HepG2 (cell line): ENCODE measurements around the gene RBCK1. TPM values are rescaled to one million over a fixed set of nuclear protein-coding genes. Genes with fewer than 3 reads are reported as not detected.

ENCODE experiments used
- AHDC1 ChIP-seq: sonication (generic); formaldehyde crosslinking; IDR thresholded peaks from 2 replicates; pipeline ENCODE4 v1.5.1; 2020; ENCODE audit warnings: mild to moderate bottlenecking, missing genetic modification reagents, borderline replicate concordance
- BORCS8-MEF2B ChIP-seq: sonication (generic); formaldehyde crosslinking; IDR thresholded peaks from 2 replicates; pipeline ENCODE4 v1.8.0; 2022; ENCODE audit warnings: mild to moderate bottlenecking, missing genetic modification reagents
- CREB3 ChIP-seq: sonication (generic); formaldehyde crosslinking; IDR thresholded peaks from 2 replicates; pipeline ENCODE4 v1.5.0; 2020; ENCODE audit warnings: missing genetic modification reagents
- HES4 ChIP-seq: sonication (generic); formaldehyde crosslinking; IDR thresholded peaks from 2 replicates; pipeline ENCODE4 v1.9.0; 2021; ENCODE audit warnings: mild to moderate bottlenecking, missing genetic modification reagents, borderline replicate concordance
- JARID2 ChIP-seq: sonication (generic); formaldehyde crosslinking; IDR thresholded peaks from 2 replicates; pipeline ENCODE4 v1.8.1; 2023; ENCODE audit warnings: missing genetic modification reagents, inconsistent platforms; ENCODE audit not compliant: insufficient replicate concordance
- MAX ChIP-seq: IDR thresholded peaks from 2 replicates; pipeline ENCODE4 v1.6.1; 2012; ENCODE audit warnings: inconsistent platforms
- MZF1 ChIP-seq: sonication (generic); formaldehyde crosslinking; IDR thresholded peaks from 2 replicates; pipeline ENCODE4 v1.8.1; 2023; ENCODE audit warnings: mild to moderate bottlenecking, missing genetic modification reagents, borderline replicate concordance
- NFKB2 ChIP-seq: sonication (generic); formaldehyde crosslinking; IDR thresholded peaks from 2 replicates; pipeline ENCODE4 v1.4.0; 2020; ENCODE audit warnings: missing genetic modification reagents, borderline replicate concordance
- NFRKB ChIP-seq: fragments of 450-650 bp; IDR thresholded peaks from 2 replicates; pipeline ENCODE4 v1.6.1; 2017
- NPAS2 ChIP-seq: sonication (generic); formaldehyde crosslinking; IDR thresholded peaks from 2 replicates; pipeline ENCODE4 v1.8.0; 2022; ENCODE audit warnings: mild to moderate bottlenecking, missing genetic modification reagents, borderline replicate concordance
- NR0B2 ChIP-seq: sonication (generic); formaldehyde crosslinking; IDR thresholded peaks from 2 replicates; pipeline ENCODE4 v1.4.0; 2020; ENCODE audit warnings: mild to moderate bottlenecking, missing genetic modification reagents
- PHB2 ChIP-seq: fragments of 450-650 bp; IDR thresholded peaks from 2 replicates; pipeline ENCODE4 v1.6.1; 2018; ENCODE audit not compliant: partially characterized antibody
- PHF5A ChIP-seq: IDR thresholded peaks from one replicate; pipeline ENCODE4 v1.6.1; 2018; ENCODE audit warnings: low read depth, missing genetic modification reagents; ENCODE audit not compliant: unreplicated experiment
- RBFOX2 ChIP-seq: fragments of 200-400 bp; formaldehyde crosslinking; IDR thresholded peaks from 2 replicates; pipeline ENCODE4 v1.6.1; 2017; ENCODE audit warnings: low read depth, mild to moderate bottlenecking, low read length
- ZFP36L1 ChIP-seq: sonication (generic); formaldehyde crosslinking; IDR thresholded peaks from 2 replicates; pipeline ENCODE4 v1.8.0; 2022; ENCODE audit warnings: mild to moderate bottlenecking, missing genetic modification reagents, moderate library complexity
- ZNF317 ChIP-seq: sonication (generic); formaldehyde crosslinking; IDR thresholded peaks from 2 replicates; pipeline ENCODE4 v1.5.0; 2020; ENCODE audit warnings: mild to moderate bottlenecking, missing genetic modification reagents
- ZNF546 ChIP-seq: sonication (generic); formaldehyde crosslinking; conservative IDR thresholded peaks from 2 replicates; pipeline ENCODE4 v1.8.1; 2023; ENCODE audit warnings: mild to moderate bottlenecking, missing genetic modification reagents
- ZNF558 ChIP-seq: sonication (generic); formaldehyde crosslinking; IDR thresholded peaks from 2 replicates; pipeline ENCODE4 v1.9.0; 2022; ENCODE audit warnings: mild to moderate bottlenecking, missing genetic modification reagents, borderline replicate concordance
- ZNF572 ChIP-seq: sonication (generic); formaldehyde crosslinking; IDR thresholded peaks from 2 replicates; pipeline ENCODE4 v1.5.1; 2020; ENCODE audit warnings: mild to moderate bottlenecking, missing genetic modification reagents
- ZNF672 ChIP-seq: sonication (generic); formaldehyde crosslinking; IDR thresholded peaks from 2 replicates; pipeline ENCODE4 v1.8.1; 2022; ENCODE audit warnings: missing genetic modification reagents
- ZNF768 ChIP-seq: sonication (generic); formaldehyde crosslinking; IDR thresholded peaks from 2 replicates; pipeline ENCODE4 v1.4.0; 2020; ENCODE audit warnings: missing genetic modification reagents
- polyA plus RNA-seq, 8 experiments: library from polyadenylated mRNA; depleted of rRNA in 3 of 8; stranded (reverse) in 7 of 8; unstranded in 1 of 8; fragments of >200 nt; fragmentation: Illumina TruSeq in 4 of 8; extraction: Trizol in 4 of 8; gene quantifications; 2 replicates each; pipeline versions ENCODE4 v1.2.1 to v1.2.3, GENCODE V29; 2011 to 2016; ENCODE audit warnings: low read depth in 4 of 8, missing spikeins in 1 of 8, mixed read lengths in 1 of 8; ENCODE audit not compliant: insufficient read depth in 1 of 8
- total RNA-seq, 5 experiments: library from RNA; depleted of rRNA; stranded (reverse); fragments of >200 nt; fragmentation: Illumina TruSeq; extraction: Trizol; gene quantifications; 2 replicates each; pipeline ENCODE4 v1.2.3, GENCODE V29; 2016; ENCODE audit warnings: low read depth in 1 of 5

The RBCK1 gene
- total and polyA plus RNA-seq, 2 of the 13 experiments (the other 11 are each of a cell fraction or from before 2014, with no cell fraction given): 149 to 215 TPM

GRCh38 chr20:391041-391711 lies 16.9 kb upstream of the RBCK1 start (continued):
- TF ChIP-seq AHDC1 (CRISPR knock-in tag) (no peak), ZFP36L1 (CRISPR knock-in tag) (no peak), MZF1 (CRISPR knock-in tag) (no peak), JARID2 (CRISPR knock-in tag) (no peak), MAX (no peak), NFKB2 (peak; percentile 19; the same call in 1 of the 2 replicates), ZNF546 (CRISPR knock-in tag) (no peak), HES4 (0 out of 2 replicates have a peak, but pooled peaks have one; percentile 40), PHF5A (CRISPR knock-in tag) (no peak), ZNF572 (CRISPR knock-in tag) (0 out of 2 replicates have a peak, but pooled peaks have one; percentile 66), NR0B2 (peak; percentile 63; the same call in 1 of the 2 replicates), NFRKB (no peak), ZNF317 (CRISPR knock-in tag) (no peak), CREB3 (CRISPR knock-in tag) (no peak), ZNF558 (CRISPR knock-in tag) (no peak), ZNF672 (CRISPR knock-in tag) (0 out of 2 replicates have a peak, but pooled peaks have one; percentile 11), ZNF768 (CRISPR knock-in tag) (peak; percentile 45; the same call in 1 of the 2 replicates), RBFOX2 (peak; percentile 89), BORCS8-MEF2B (CRISPR knock-in tag) (0 out of 2 replicates have a peak, but pooled peaks have one; percentile 40), NPAS2 (CRISPR knock-in tag) (no peak), PHB2 (no peak)
